Keratinocyte (primary cell): ENCODE measurements around the gene CHID1. TPM values are rescaled to one million over a fixed set of nuclear protein-coding genes. Genes with fewer than 3 reads are reported as not detected.

Source experiments
- DNase-seq: peaks from one replicate; pipeline ENCODE4 v3.0.0-alpha.2; 2011; ENCODE audit warnings: low read depth, missing footprints, low spot score
- FAIRE-seq: peaks from 2 replicates; lab custom pipeline; 2011; peaks lifted over from hg19 to GRCh38; lab: Jason Lieb, UNC
- H2AFZ ChIP-seq: 2 replicates; pipeline ENCODE4 v1.6.0; 2012; ENCODE audit warnings: low read length, control low read depth, inconsistent platforms; ENCODE audit not compliant: control insufficient read depth
- H3K27ac ChIP-seq: 2 replicates; pipeline ENCODE4 v1.5.1; 2011; ENCODE audit warnings: low read length; ENCODE audit not compliant: control insufficient read depth, insufficient read depth
- H3K27me3 ChIP-seq: 3 replicates; pipeline ENCODE4 v1.6.0; 2011; ENCODE audit warnings: low read length; ENCODE audit not compliant: control insufficient read depth, insufficient read depth; ENCODE audit errors: extremely low read depth
- H3K36me3 ChIP-seq, 2 experiments: 2 replicates in 1 of 2; 3 replicates in 1 of 2; pipeline ENCODE4 v1.5.1; 2011; ENCODE audit warnings: low read length in 2 of 2, mild to moderate bottlenecking in 1 of 2; ENCODE audit not compliant: control insufficient read depth in 2 of 2, insufficient read depth in 2 of 2; ENCODE audit errors: extremely low read depth in 1 of 2
- H3K4me1 ChIP-seq: 3 replicates; pipeline ENCODE4 v1.5.1; 2011; ENCODE audit warnings: low read length; ENCODE audit not compliant: control insufficient read depth, insufficient read depth; ENCODE audit errors: extremely low read depth
- H3K4me2 ChIP-seq: 3 replicates; pipeline ENCODE4 v1.6.0; 2011; ENCODE audit warnings: low read depth, low read length; ENCODE audit not compliant: control insufficient read depth, insufficient read depth; ENCODE audit errors: extremely low read depth
- H3K4me3 ChIP-seq, 3 experiments: fragments of 200-600 bp in 1 of 3; sonication (generic) in 1 of 3; 2 replicates in 2 of 3; 3 replicates in 1 of 3; pipeline ENCODE4 v1.5.1; 2011 to 2016; ENCODE audit warnings: low read length in 3 of 3, mild to moderate bottlenecking in 3 of 3, control low read depth in 2 of 3, inconsistent platforms in 1 of 3, low read depth in 1 of 3, mixed read lengths in 1 of 3, mixed run types in 1 of 3, moderate library complexity in 1 of 3; ENCODE audit not compliant: control insufficient read depth in 2 of 3, insufficient read depth in 2 of 3; ENCODE audit errors: extremely low read depth in 1 of 3
- H3K79me2 ChIP-seq: 2 replicates; pipeline ENCODE4 v1.6.0; 2012; ENCODE audit warnings: low read length; ENCODE audit not compliant: control insufficient read depth, insufficient read depth
- H3K9ac ChIP-seq: 3 replicates; pipeline ENCODE4 v1.6.0; 2011; ENCODE audit warnings: low read length; ENCODE audit not compliant: control insufficient read depth, insufficient read depth; ENCODE audit errors: extremely low read depth
- H3K9me1 ChIP-seq: 3 replicates; pipeline ENCODE4 v1.6.0; 2011; ENCODE audit warnings: low read length; ENCODE audit not compliant: control insufficient read depth, insufficient read depth; ENCODE audit errors: extremely low read depth
- H3K9me3 ChIP-seq: 2 replicates; pipeline ENCODE4 v1.5.1; 2012; ENCODE audit warnings: low read depth, low read length; ENCODE audit not compliant: control insufficient read depth
- H4K20me1 ChIP-seq: 3 replicates; pipeline ENCODE4 v1.6.0; 2011; ENCODE audit warnings: low read length; ENCODE audit not compliant: control insufficient read depth, insufficient read depth; ENCODE audit errors: extremely low read depth
- CTCF ChIP-seq, 3 experiments: IDR thresholded peaks in 1 of 3; conservative IDR thresholded peaks in 1 of 3; optimal IDR thresholded peaks in 1 of 3; 2 replicates in 2 of 3; 3 replicates in 1 of 3; pipeline versions ENCODE3 to v1.5.1; 2011; ENCODE audit warnings: low read length in 3 of 3, mild to moderate bottlenecking in 3 of 3, moderate library complexity in 2 of 3, control low read depth in 1 of 3, inconsistent platforms in 1 of 3; ENCODE audit not compliant: insufficient read depth in 2 of 3; ENCODE audit errors: extremely low read depth in 1 of 3
- EZH2 ChIP-seq: IDR thresholded peaks from one replicate; pipeline ENCODE4 v1.6.1; 2012; ENCODE audit warnings: inconsistent platforms, mild to moderate bottlenecking, low read length, moderate library complexity
- dilution Hi-C: fragments of 300-500 bp; cut with MboI; formaldehyde crosslinking; loops from one replicate; pipeline ENCODE4 v1.7.0; 2020; ENCODE audit warnings: low sequenced_read_pairs; ENCODE audit not compliant: extremely low pct_ligation_motif_present
- polyA plus RNA-seq, 5 experiments: library from polyadenylated mRNA; depleted of rRNA in 3 of 5; stranded (reverse) in 3 of 5; stranded (forward) in 1 of 5; unstranded in 1 of 5; fragments of >200 nt; gene quantifications; 1 replicate in 1 of 5; 2 replicates in 3 of 5; 3 replicates in 1 of 5; pipeline versions ENCODE4 v1.2.1 to v1.2.3, GENCODE V29; 2011 to 2012; ENCODE audit warnings: missing spikeins in 2 of 5, low read depth in 1 of 5, low replicate concordance in 1 of 5

Gene CHID1
- polyA plus RNA-seq, 1 donor (not counting 4 experiments of a cell fraction or from before 2014, with no cell fraction given), result 23.0 TPM

- H3K27me3 ChIP-seq, result no peaks in the 10 kb centered on the region
- peaks cover 28 to 30% of the 10 kb centered on the region in 2 experiments for H3K36me3 ChIP-seq
- H3K4me1 ChIP-seq, result peaks cover 34% of the 10 kb centered on the region
- peaks cover 63% of the 10 kb centered on the region for H3K79me2 ChIP-seq
- TF ChIP-seq EZH2 (no peak), CTCF (optimal IDR thresholded peaks at IDR 0.05 in 1 of 3, IDR thresholded peaks at IDR 0.05 in 1 of 3, conservative IDR thresholded peaks at IDR 0.05 in 1 of 3; ENCODE audit: extremely low read depth in 1 of 3, insufficient read depth in 2 of 3, low read length in 3 of 3) (peak in 2 of 3 experiments; percentile 63 to 74)
- peak overlapping the region; percentile 92 to 96 (median 95) for H3K4me3 ChIP-seq
- DNase-seq (no peak), FAIRE-seq (no peak)
- peaks cover 3% of the 10 kb centered on the region for H3K9me1 ChIP-seq
- dilution Hi-C loops, result no loop called here
- no peak overlapping the region for H3K27ac ChIP-seq
- H3K4me2 ChIP-seq, result peak overlapping the region; percentile 82
- no peaks in the 10 kb centered on the region for H3K9me3 ChIP-seq
- no peak overlapping the region for H2AFZ ChIP-seq
- H3K9ac ChIP-seq, result peak overlapping the region; percentile 90
- peaks cover 20% of the 10 kb centered on the region for H4K20me1 ChIP-seq
Observed at GRCh38 chr11:839875-840617, 70.6 kb downstream of the CHID1 start.

- DNase-seq (no peak), FAIRE-seq (no peak)
- Histone ChIP-seq H3K4me3 (no peak overlapping the region), H3K9ac (peak overlapping the region; percentile 15), H3K27me3 (no peaks in the 10 kb centered on the region), H3K4me1 (peaks cover 35% of the 10 kb centered on the region), H3K4me2 (no peak overlapping the region), H3K9me3 (no peaks in the 10 kb centered on the region), H3K27ac (no peak overlapping the region), H3K79me2 (peaks cover 66% of the 10 kb centered on the region), H2AFZ (no peak overlapping the region), H3K9me1 (peaks cover 3% of the 10 kb centered on the region), H3K36me3 (peaks cover 28 to 30% of the 10 kb centered on the region in 2 experiments), H4K20me1 (peaks cover 21% of the 10 kb centered on the region)
- TF ChIP-seq EZH2, result no peak
- TF ChIP-seq CTCF (optimal IDR thresholded peaks at IDR 0.05 in 1 of 3, IDR thresholded peaks at IDR 0.05 in 1 of 3, conservative IDR thresholded peaks at IDR 0.05 in 1 of 3; ENCODE audit: extremely low read depth in 1 of 3, insufficient read depth in 2 of 3, low read length in 3 of 3), result no peak
- dilution Hi-C loops, result no loop called here
Observed at GRCh38 chr11:839280-839623, 71.4 kb downstream of the CHID1 start.
